Left colon (tissue), 2 donors: Measurements from ENCODE around the gene UBASH3A. TPM values are rescaled to one million over a fixed set of nuclear protein-coding genes. Genes with fewer than 3 reads are reported as not detected.

Experiments used
- ATAC-seq: fragments of 200-7000 bp; cut with Tn5 transposase; one replicate; pipeline ENCODE4 v1.9.1; 2020; ENCODE audit warnings: mild to moderate bottlenecking, moderate library complexity
- DNase-seq, 2 donors: peaks; one replicate each; pipeline ENCODE4 v3.0.0-alpha.2; 2020
- intact Hi-C, 2 donors: fragments of 100-400 bp; cut with DNase I in 1 of 2; cut with micrococcal nuclease in 1 of 2; formaldehyde crosslinking; loops; one replicate each; pipeline versions ENCODE4 v1.11.2 to v1.14.0; 2022; cut with DNase I, micrococcal nuclease
- total RNA-seq, 2 donors: library from RNA; stranded (reverse); fragmentation: NEBNext Ultra II Directional; extraction: Animal tissue kit (Norgen Biotek cat#: 25700); gene quantifications; one replicate each; pipeline ENCODE4 v1.2.1, GENCODE V29; 2021
- donor health status: DM: no; HTN: no; CAD: no.
- donor health status: DM: yes; HTN: yes; CAD: no.

Gene UBASH3A
- total RNA-seq, 2 donors from 2014 or later: 0.67 to 1.0 TPM

- ATAC-seq: no peak
Observed at GRCh38 chr21:42489991-42490390, 86.3 kb downstream of the UBASH3A start.

GRCh38 chr21:42490720-42491119 is 87.0 kb downstream of the UBASH3A start:
- DNase-seq: peak in 1 of 2 donors; percentile 75
- ATAC-seq: peak; percentile 79
- intact Hi-C loops: no loop called here

More at GRCh38 chr21:42489991-42490390, 86.3 kb downstream of the UBASH3A start:
- intact Hi-C loops: no loop called here
- no peak for DNase-seq

- intact Hi-C loops: no loop called here
- DNase-seq: no peak
- no peak for ATAC-seq
Observed at GRCh38 chr21:42491328-42491727, 87.6 kb downstream of the UBASH3A start.

GRCh38 chr21:42492201-42492600 is 88.5 kb downstream of the UBASH3A start:
- no peak for ATAC-seq
- DNase-seq: no peak

GRCh38 chr21:42493109-42494060 is 89.7 kb downstream of the UBASH3A start:
- peak; percentile 73 to 77 for DNase-seq
- intact Hi-C loops: no loop called here
- peak; percentile 25 for ATAC-seq

More at GRCh38 chr21:42492201-42492600, 88.5 kb downstream of the UBASH3A start:
- intact Hi-C loops: no loop called here

GRCh38 chr21:42495027-42495426 is 91.3 kb downstream of the UBASH3A start:
- no peak for ATAC-seq
- no peak for DNase-seq
- intact Hi-C loops: no loop called here

- intact Hi-C loops: no loop called here
- DNase-seq (peak; percentile 69 to 81), ATAC-seq (peak; percentile 52)
Observed at GRCh38 chr21:42495765-42496119, 92.0 kb downstream of the UBASH3A start.

GRCh38 chr21:42496120-42496838 is 92.6 kb downstream of the UBASH3A start, which contains the start of gene RSPH1:
Gene RSPH1 (minus strand): TSS chr21:42496224. CDS start chr21:42496186, 38 bp downstream.
- intact Hi-C loops: no loop called here
- peak; percentile 100 for DNase-seq
- ATAC-seq: peak; percentile 92

- intact Hi-C loops: no loop called here
- ATAC-seq (peak; percentile 6), DNase-seq (peak in 1 of 2 donors; percentile 63)
Observed at GRCh38 chr21:42496839-42497202, 93.1 kb downstream of the UBASH3A start.

Other genes with a start within 250 kb of the UBASH3A start
- 10 to 100 TPM; 17.0 to 86.9 TPM for gene ABCG1, start 184.8 kb upstream of the UBASH3A start, total RNA-seq
- 1,000 to 10,000 TPM; 3,156 to 4,796 TPM for gene TFF3, start 88.5 kb upstream of the UBASH3A start, total RNA-seq
- gene TFF2, start 52.9 kb upstream of the UBASH3A start, total RNA-seq: under 1 TPM; 0.87 to 0.98 TPM
- 100 to 1,000 TPM; 208 to 322 TPM for gene TFF1, start 37.4 kb upstream of the UBASH3A start, total RNA-seq
- under 1 TPM; 0.43 to 0.61 TPM for gene TMPRSS3, start 7.8 kb upstream of the UBASH3A start, total RNA-seq
- gene RSPH1, start 92.3 kb downstream of the UBASH3A start, total RNA-seq: 1 to 10 TPM; 3.3 to 7.4 TPM
- gene SLC37A1, start 110.0 kb downstream of the UBASH3A start, total RNA-seq: 100 to 1,000 TPM in 1 of 2 donors, 10 to 100 TPM in 1; 63.5 to 171 TPM
- 100 to 1,000 TPM; 117 to 236 TPM for gene PDE9A, start 249.7 kb downstream of the UBASH3A start, total RNA-seq